K562 (cell line): Measurements from ENCODE around the gene TNFAIP6. TPM values are rescaled to one million over a fixed set of nuclear protein-coding genes. Genes with fewer than 3 reads are reported as not detected.

Experiments used
- ATAC-seq: fragments of 200-7000 bp; cut with Tn5 transposase; 3 replicates; pipeline ENCODE4 v1.9.1; 2020; ENCODE audit warnings: moderate library complexity
- BruUV-seq: library from RNA; stranded (reverse); fragments of 400-500 nt; replicated peaks from 2 replicates; lab custom pipeline; 2021; lab: Mats Ljungman, UMichigan
- CTCF ChIA-PET: fragments of 300-600 bp; formaldehyde crosslinking; extraction: SDS; loops from one replicate; lab custom pipeline; 2021; ENCODE audit warnings: low intra/inter-chr PET ratio; lab: Yijun Ruan, JAX
- POLR2A ChIA-PET: fragments of 300-600, 350-650 bp; sonication (Branson Sonifier 250); formaldehyde crosslinking; extraction: SDS; loops from one replicate; lab custom pipeline; 2021; ENCODE audit warnings: antibody characterized with exemption, inconsistent platforms; lab: Yijun Ruan, JAX
- DNase-seq, 4 experiments: peaks; one replicate each; pipeline versions ENCODE4 v3.0.0 to v3.0.0-alpha.2; 2011 to 2018; ENCODE audit warnings: low spot score in 3 of 4, mixed read lengths in 3 of 4; ENCODE audit errors: extremely low read depth in 1 of 4
- FAIRE-seq: peaks from 2 replicates; lab custom pipeline; 2011; peaks lifted over from hg19 to GRCh38; lab: Jason Lieb, UNC
- H2AFZ ChIP-seq: 2 replicates; pipeline ENCODE4 v1.6.0; 2011; ENCODE audit warnings: low read depth, low read length, control low read depth, inconsistent platforms
- H3K27ac ChIP-seq: fragments of 200-600 bp; 3 replicates; pipeline ENCODE4 v1.8.0; 2011; ENCODE audit warnings: low read depth, mild to moderate bottlenecking, control low read depth, inconsistent platforms, low read length, moderate library complexity, mixed read lengths; ENCODE audit errors: extremely low read depth
- H3K27me3 ChIP-seq, 2 experiments: fragments of 300-600 bp in 1 of 2; 2 replicates in 1 of 2; 3 replicates in 1 of 2; pipeline versions ENCODE4 v1.6.0 to v1.8.0; 2011; ENCODE audit warnings: inconsistent platforms in 2 of 2, low read length in 2 of 2, mild to moderate bottlenecking in 1 of 2, mixed read lengths in 1 of 2, moderate library complexity in 1 of 2; ENCODE audit not compliant: control insufficient read depth in 2 of 2, insufficient read depth in 2 of 2
- H3K36me3 ChIP-seq: fragments of 300-600 bp; 3 replicates; pipeline ENCODE4 v1.8.0; 2011; ENCODE audit warnings: mild to moderate bottlenecking, low read length, inconsistent platforms; ENCODE audit not compliant: control insufficient read depth, insufficient read depth
- H3K4me1 ChIP-seq, 2 experiments: fragments of 200-600 bp in 1 of 2; replicated peaks in 1 of 2; 2 replicates in 1 of 2; 3 replicates in 1 of 2; pipeline versions ENCODE4 v1.5.1 to v1.8.0; 2011; ENCODE audit warnings: inconsistent platforms in 2 of 2, low read length in 2 of 2, mild to moderate bottlenecking in 1 of 2, mixed read lengths in 1 of 2, moderate library complexity in 1 of 2; ENCODE audit not compliant: control insufficient read depth in 2 of 2, insufficient read depth in 2 of 2
- H3K4me2 ChIP-seq: 2 replicates; pipeline ENCODE4 v1.6.1; 2011; ENCODE audit warnings: low read length, control low read depth, inconsistent platforms, mixed read lengths; ENCODE audit not compliant: insufficient read depth
- H3K4me3 ChIP-seq: fragments of 200-600 bp; sonication (generic), shearing (Covaris generic); 2 replicates; pipeline ENCODE4 v1.5.1; 2016; ENCODE audit warnings: control low read depth, inconsistent platforms
- H3K79me2 ChIP-seq: fragments of 200-600 bp; 3 replicates; pipeline ENCODE4 v1.8.0; 2011; ENCODE audit warnings: low read length, inconsistent platforms; ENCODE audit not compliant: control insufficient read depth, insufficient read depth
- H3K9ac ChIP-seq, 2 experiments: 2 replicates each; pipeline versions ENCODE4 v1.6.0 to v1.6.1; 2011; ENCODE audit warnings: low read depth in 2 of 2, low read length in 2 of 2, control low read depth in 1 of 2, inconsistent platforms in 1 of 2, mild to moderate bottlenecking in 1 of 2, mixed read lengths in 1 of 2; ENCODE audit not compliant: insufficient read depth in 1 of 2
- H3K9me1 ChIP-seq: one replicate; pipeline ENCODE4 v1.6.0; 2011; ENCODE audit warnings: inconsistent platforms, mild to moderate bottlenecking, low read length, moderate library complexity; ENCODE audit not compliant: control insufficient read depth, insufficient read depth
- H3K9me3 ChIP-seq: replicated peaks from 2 replicates; pipeline ENCODE4 v1.5.1; 2011; ENCODE audit warnings: low read depth, low read length, inconsistent platforms; ENCODE audit not compliant: control insufficient read depth, insufficient read depth
- H4K20me1 ChIP-seq: replicated peaks from 2 replicates; pipeline ENCODE4 v1.6.1; 2011; ENCODE audit warnings: low read length, inconsistent platforms, mixed read lengths; ENCODE audit not compliant: control insufficient read depth, insufficient read depth
- ARNT ChIP-seq, 2 experiments: fragments of 450-650 bp; IDR thresholded peaks; 2 replicates each; pipeline ENCODE4 v1.6.1; 2016; ENCODE audit warnings: mild to moderate bottlenecking in 1 of 2
- BRCA1 ChIP-seq, 2 experiments: fragments of 450-650 bp in 1 of 2; sonication (generic) in 1 of 2; formaldehyde crosslinking in 1 of 2; IDR thresholded peaks; 2 replicates each; pipeline versions ENCODE4 v1.5.0 to v1.6.1; 2017 to 2020; ENCODE audit warnings: mild to moderate bottlenecking in 1 of 2, missing genetic modification reagents in 1 of 2
- C11orf30 ChIP-seq: fragments of 450-650 bp; IDR thresholded peaks from 2 replicates; pipeline ENCODE4 v1.6.1; 2016; ENCODE audit warnings: low read depth, mild to moderate bottlenecking
- HNRNPL ChIP-seq: fragments of 200-400 bp; formaldehyde crosslinking; IDR thresholded peaks from 2 replicates; pipeline ENCODE4 v1.6.1; 2017; ENCODE audit warnings: low read depth, mild to moderate bottlenecking, low read length
- MAFF ChIP-seq: IDR thresholded peaks from 2 replicates; pipeline ENCODE4 v1.6.1; 2012; ENCODE audit warnings: low read length, improper control_type of control experiment
- MECOM ChIP-seq: fragments of 250-450 bp; sonication (Bioruptor Pico); IDR thresholded peaks from 2 replicates; pipeline ENCODE4 v1.8.0; 2022; ENCODE audit warnings: inconsistent platforms
- NFE2 ChIP-seq: IDR thresholded peaks from 2 replicates; pipeline ENCODE4 v1.6.1; 2014; ENCODE audit warnings: antibody characterized with exemption, low read depth
- ZNF23 ChIP-seq: fragments of 250-450 bp; sonication (Bioruptor Pico); IDR thresholded peaks from 2 replicates; pipeline ENCODE4 v1.4.0; 2020; ENCODE audit warnings: mild to moderate bottlenecking
- ZNF75A ChIP-seq: fragments of 450-650 bp; formaldehyde crosslinking; IDR thresholded peaks from 2 replicates; pipeline ENCODE4 v1.4.0; 2020; ENCODE audit warnings: mild to moderate bottlenecking
- WGBS: fragments of 100-300 bp; shearing (Covaris generic); methylation state at CpG from one replicate; pipeline ENCODE4 v1.1.6; 2016; ENCODE audit warnings: low coverage, mixed read lengths; ENCODE audit not compliant: insufficient coverage; ENCODE audit errors: missing lambda C conversion rate; 5-methylcytosine and 5-hydroxymethylcytosine counted together
- in situ Hi-C: fragments of 300-500 bp; cut with MboI; formaldehyde crosslinking; loops from 4 replicates; pipeline ENCODE4 v1.15.0; 2018; ENCODE audit warnings: inconsistent platforms, mixed read lengths
- intact Hi-C: fragments of 100-400 bp; cut with micrococcal nuclease; formaldehyde crosslinking; loops from 2 replicates; pipeline ENCODE4 v1.14.2; 2022
- polyA plus RNA-seq, 8 experiments: library from polyadenylated mRNA; depleted of rRNA in 4 of 8; stranded (reverse) in 5 of 8; unstranded in 3 of 8; fragments of >200 nt; fragmentation: Nextera tagmentation in 2 of 8; fragmentation: Illumina TruSeq in 1 of 8; extraction: Ambion mirVana in 2 of 8; extraction: Trizol in 1 of 8; gene quantifications; 2 replicates each; pipeline versions ENCODE4 v1.2.1 to v1.2.3, GENCODE V29; 2011 to 2014; ENCODE audit warnings: inconsistent platforms in 1 of 8, missing spikeins in 1 of 8
- total RNA-seq, 7 experiments: library from RNA; depleted of rRNA in 6 of 7; stranded (reverse); fragments of >200 nt in 6 of 7; fragmentation: Illumina TruSeq in 2 of 7; extraction: Trizol in 2 of 7; gene quantifications; 2 replicates each; pipeline versions ENCODE4 v1.2.1 to v1.2.3, GENCODE V29; 2011 to 2021; ENCODE audit warnings: low replicate concordance in 1 of 7
- TF ChIP-seq, protein P1 (sequence below): sonication (generic); formaldehyde crosslinking; IDR thresholded peaks from 2 replicates; pipeline ENCODE4 v1.8.1; 2022; ENCODE audit warnings: missing genetic modification reagents
- TF ChIP-seq, protein P2 (sequence below): fragments of 200-800 bp; sonication (Bioruptor generic); IDR thresholded peaks from 2 replicates; pipeline ENCODE4 v1.6.1; 2016; ENCODE audit warnings: missing genetic modification characterization, missing compliant biosample characterization
- TF ChIP-seq, protein P3 (sequence below), 2 experiments: IDR thresholded peaks in 1 of 2; conservative IDR thresholded peaks in 1 of 2; 2 replicates each; pipeline ENCODE4 v1.6.1; 2016; ENCODE audit warnings: low read depth in 2 of 2, mild to moderate bottlenecking in 1 of 2, missing compliant biosample characterization in 1 of 2, missing genetic modification characterization in 1 of 2, moderate library complexity in 1 of 2

TNFAIP6 gene
- total and polyA plus RNA-seq, 9 of the 15 experiments (the other 6 are each of a cell fraction or from before 2014, with no cell fraction given): 0.07 to 0.28 (median 0.08) TPM; not detected in 6

DNA sequence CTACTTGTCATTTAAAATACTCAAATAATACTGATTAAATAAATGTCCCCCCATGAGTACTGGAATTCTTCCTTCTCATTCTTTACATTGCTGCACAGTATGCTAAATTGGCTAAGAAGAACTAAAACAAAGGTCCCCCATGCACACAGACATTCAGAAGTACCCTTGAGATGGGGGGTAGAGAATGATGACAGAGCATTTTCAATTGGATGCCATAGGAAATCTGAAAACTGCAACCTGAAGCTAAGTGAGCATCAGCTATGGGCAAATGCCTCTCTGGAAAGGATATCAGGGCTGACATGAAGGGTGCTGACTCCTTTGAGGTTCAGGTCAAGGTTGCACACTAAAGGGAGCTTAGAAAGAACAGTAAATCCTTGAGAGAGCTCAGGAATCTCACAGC, 10.1 kb upstream of the TNFAIP6 start (continued):
- no peak for TF ChIP-seq BRCA1 (IDR thresholded peaks at IDR 0.05)
- TF ChIP-seq BRCA1 (CRISPR knock-in tag; IDR thresholded peaks at IDR 0.05): no peak
- TF ChIP-seq HNRNPL: no peak
- peak; percentile 49 for TF ChIP-seq MAFF

DNA sequence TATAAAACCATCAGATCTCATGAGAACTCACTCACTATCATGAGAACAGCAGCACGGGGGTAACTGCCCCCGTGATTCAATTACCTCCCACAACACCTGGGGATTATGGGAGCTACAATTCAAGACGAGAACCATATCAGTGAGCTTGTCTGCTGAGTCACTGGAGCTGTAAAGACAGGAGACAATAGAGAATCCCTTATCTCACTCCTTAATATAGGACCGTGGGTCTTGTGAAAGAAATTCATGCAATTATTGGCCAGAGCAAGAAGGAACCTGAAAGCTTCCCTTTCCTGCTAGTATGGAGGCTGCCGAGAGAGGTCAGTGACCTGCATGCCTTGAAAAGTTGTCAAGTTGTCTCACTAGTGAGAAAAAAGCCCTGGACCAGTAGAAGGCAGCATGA, 9.5 kb upstream of the TNFAIP6 start:
- Histone ChIP-seq H3K4me1 (peaks cover 0 to 9% of the 10 kb centered on the region in 2 experiments; a peak in 1 of 5 replicates), H3K27me3 (no peaks in the 10 kb centered on the region), H2AFZ (peak overlapping the region; percentile 32), H3K27ac (no peak overlapping the region), H3K9ac (no peak overlapping the region), H3K4me3 (no peak overlapping the region), H3K9me3 (no peaks in the 10 kb centered on the region), H3K9me1 (no peaks in the 10 kb centered on the region), H3K79me2 (no peaks in the 10 kb centered on the region), H3K4me2 (peak overlapping the region; percentile 28; the same call in 1 of the 2 replicates), H4K20me1 (no peaks in the 10 kb centered on the region), H3K36me3 (no peaks in the 10 kb centered on the region)
- ChIA-PET CTCF (no interaction called here), POLR2A (interaction anchor here (0.5 kb wide), 1 partner anchor 625 kb away, joined by 3 read pairs; no protein-coding TSS in a partner anchor)
- BruUV-seq: no TSS peak
- 2% methylated on average over 5 of the region's 5 CpGs for WGBS
- FAIRE-seq: peak; percentile 59
- DNase-seq: peak in 1 of 4 experiments; percentile 48
- ATAC-seq: peak; percentile 68
- intact Hi-C loops: no loop called here
- in situ Hi-C loops: no loop called here
- TF ChIP-seq, protein P1, sequence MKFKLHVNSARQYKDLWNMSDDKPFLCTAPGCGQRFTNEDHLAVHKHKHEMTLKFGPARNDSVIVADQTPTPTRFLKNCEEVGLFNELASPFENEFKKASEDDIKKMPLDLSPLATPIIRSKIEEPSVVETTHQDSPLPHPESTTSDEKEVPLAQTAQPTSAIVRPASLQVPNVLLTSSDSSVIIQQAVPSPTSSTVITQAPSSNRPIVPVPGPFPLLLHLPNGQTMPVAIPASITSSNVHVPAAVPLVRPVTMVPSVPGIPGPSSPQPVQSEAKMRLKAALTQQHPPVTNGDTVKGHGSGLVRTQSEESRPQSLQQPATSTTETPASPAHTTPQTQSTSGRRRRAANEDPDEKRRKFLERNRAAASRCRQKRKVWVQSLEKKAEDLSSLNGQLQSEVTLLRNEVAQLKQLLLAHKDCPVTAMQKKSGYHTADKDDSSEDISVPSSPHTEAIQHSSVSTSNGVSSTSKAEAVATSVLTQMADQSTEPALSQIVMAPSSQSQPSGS: no peak
- TF ChIP-seq ARNT (IDR thresholded peaks at IDR 0.05): 0 out of 4 replicates have a peak, but pooled peaks of 1 of the 2 experiments have one; percentile 31
- no peak for TF ChIP-seq ZNF75A (CRISPR knock-in tag)
- peak; percentile 68 for TF ChIP-seq C11orf30
- TF ChIP-seq ZNF23: no peak
- TF ChIP-seq NFE2: peak; percentile 90
- TF ChIP-seq, protein P2, sequence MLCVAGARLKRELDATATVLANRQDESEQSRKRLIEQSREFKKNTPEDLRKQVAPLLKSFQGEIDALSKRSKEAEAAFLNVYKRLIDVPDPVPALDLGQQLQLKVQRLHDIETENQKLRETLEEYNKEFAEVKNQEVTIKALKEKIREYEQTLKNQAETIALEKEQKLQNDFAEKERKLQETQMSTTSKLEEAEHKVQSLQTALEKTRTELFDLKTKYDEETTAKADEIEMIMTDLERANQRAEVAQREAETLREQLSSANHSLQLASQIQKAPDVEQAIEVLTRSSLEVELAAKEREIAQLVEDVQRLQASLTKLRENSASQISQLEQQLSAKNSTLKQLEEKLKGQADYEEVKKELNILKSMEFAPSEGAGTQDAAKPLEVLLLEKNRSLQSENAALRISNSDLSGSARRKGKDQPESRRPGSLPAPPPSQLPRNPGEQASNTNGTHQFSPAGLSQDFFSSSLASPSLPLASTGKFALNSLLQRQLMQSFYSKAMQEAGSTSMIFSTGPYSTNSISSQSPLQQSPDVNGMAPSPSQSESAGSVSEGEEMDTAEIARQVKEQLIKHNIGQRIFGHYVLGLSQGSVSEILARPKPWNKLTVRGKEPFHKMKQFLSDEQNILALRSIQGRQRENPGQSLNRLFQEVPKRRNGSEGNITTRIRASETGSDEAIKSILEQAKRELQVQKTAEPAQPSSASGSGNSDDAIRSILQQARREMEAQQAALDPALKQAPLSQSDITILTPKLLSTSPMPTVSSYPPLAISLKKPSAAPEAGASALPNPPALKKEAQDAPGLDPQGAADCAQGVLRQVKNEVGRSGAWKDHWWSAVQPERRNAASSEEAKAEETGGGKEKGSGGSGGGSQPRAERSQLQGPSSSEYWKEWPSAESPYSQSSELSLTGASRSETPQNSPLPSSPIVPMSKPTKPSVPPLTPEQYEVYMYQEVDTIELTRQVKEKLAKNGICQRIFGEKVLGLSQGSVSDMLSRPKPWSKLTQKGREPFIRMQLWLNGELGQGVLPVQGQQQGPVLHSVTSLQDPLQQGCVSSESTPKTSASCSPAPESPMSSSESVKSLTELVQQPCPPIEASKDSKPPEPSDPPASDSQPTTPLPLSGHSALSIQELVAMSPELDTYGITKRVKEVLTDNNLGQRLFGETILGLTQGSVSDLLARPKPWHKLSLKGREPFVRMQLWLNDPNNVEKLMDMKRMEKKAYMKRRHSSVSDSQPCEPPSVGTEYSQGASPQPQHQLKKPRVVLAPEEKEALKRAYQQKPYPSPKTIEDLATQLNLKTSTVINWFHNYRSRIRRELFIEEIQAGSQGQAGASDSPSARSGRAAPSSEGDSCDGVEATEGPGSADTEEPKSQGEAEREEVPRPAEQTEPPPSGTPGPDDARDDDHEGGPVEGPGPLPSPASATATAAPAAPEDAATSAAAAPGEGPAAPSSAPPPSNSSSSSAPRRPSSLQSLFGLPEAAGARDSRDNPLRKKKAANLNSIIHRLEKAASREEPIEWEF: no peak
- TF ChIP-seq, protein P3, sequence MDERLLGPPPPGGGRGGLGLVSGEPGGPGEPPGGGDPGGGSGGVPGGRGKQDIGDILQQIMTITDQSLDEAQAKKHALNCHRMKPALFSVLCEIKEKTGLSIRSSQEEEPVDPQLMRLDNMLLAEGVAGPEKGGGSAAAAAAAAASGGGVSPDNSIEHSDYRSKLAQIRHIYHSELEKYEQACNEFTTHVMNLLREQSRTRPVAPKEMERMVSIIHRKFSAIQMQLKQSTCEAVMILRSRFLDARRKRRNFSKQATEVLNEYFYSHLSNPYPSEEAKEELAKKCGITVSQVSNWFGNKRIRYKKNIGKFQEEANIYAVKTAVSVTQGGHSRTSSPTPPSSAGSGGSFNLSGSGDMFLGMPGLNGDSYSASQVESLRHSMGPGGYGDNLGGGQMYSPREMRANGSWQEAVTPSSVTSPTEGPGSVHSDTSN (CRISPR knock-in tag; IDR thresholded peaks at IDR 0.05; ENCODE audit: low read depth): no peak
- TF ChIP-seq, protein P3 (tag; conservative IDR thresholded peaks at IDR 0.05; ENCODE audit: low read depth): no peak
- peak; percentile 64; the same call in 1 of the 2 replicates for TF ChIP-seq MECOM
